Ascending aorta (tissue), 2 donors: ENCODE data around the gene INTS6L. TPM values are rescaled to one million over a fixed set of nuclear protein-coding genes. Genes with fewer than 3 reads are reported as not detected.
"Not testable (repeated sequence)": the region's sequence is repeated elsewhere in the genome, so short reads cannot be mapped to it uniquely, and the experiment has no call there.

Experiments used
- DNase-seq, 2 donors: peaks; one replicate each; pipeline ENCODE4 v3.0.0-alpha.2; 2019; ENCODE audit warnings: low spot score in 2 of 2
- H3K27ac ChIP-seq, 2 donors: fragments of 200-600 bp; sonication (generic); one replicate each; pipeline ENCODE4 v1.5.1; 2016 to 2017; ENCODE audit warnings: mild to moderate bottlenecking in 1 of 2
- H3K27me3 ChIP-seq: fragments of 200-600 bp; sonication (generic); one replicate; pipeline ENCODE4 v1.5.1; 2017
- H3K36me3 ChIP-seq, 2 donors: fragments of 200-600 bp; sonication (generic); one replicate each; pipeline ENCODE4 v1.5.1; 2016
- H3K4me1 ChIP-seq, 2 donors: fragments of 200-600 bp; sonication (generic); one replicate each; pipeline ENCODE4 v1.5.1; 2016 to 2017; ENCODE audit warnings: mild to moderate bottlenecking in 1 of 2
- H3K4me3 ChIP-seq, 2 donors: fragments of 200-600 bp; sonication (generic); one replicate each; pipeline ENCODE4 v1.5.1; 2016 to 2017; ENCODE audit warnings: mild to moderate bottlenecking in 1 of 2
- H3K9me3 ChIP-seq, 2 donors: fragments of 200-600 bp; sonication (generic); one replicate each; pipeline ENCODE4 v1.5.1; 2016
- intact Hi-C: fragments of 100-400 bp; cut with DNase I; formaldehyde crosslinking; loops from one replicate; pipeline ENCODE4 v1.15.1; 2023
- total RNA-seq: library from RNA; depleted of rRNA; stranded (reverse); fragments of >200 nt; gene quantifications from one replicate; pipeline ENCODE4 v1.1.0, GENCODE V29; 2016
- TF ChIP-seq, protein P1 (sequence below), 3 experiments: fragments of 200-600 bp in 2 of 3; fragments of 450-650 bp in 1 of 3; sonication (generic) in 2 of 3; IDR thresholded peaks; one replicate each; pipeline ENCODE4 v1.5.1; 2016 to 2019; ENCODE audit warnings: antibody characterized with exemption in 3 of 3, mild to moderate bottlenecking in 1 of 3, moderate library complexity in 1 of 3

INTS6L gene
- total RNA-seq, 1 donor from 2014 or later = 11.9 TPM

DNA sequence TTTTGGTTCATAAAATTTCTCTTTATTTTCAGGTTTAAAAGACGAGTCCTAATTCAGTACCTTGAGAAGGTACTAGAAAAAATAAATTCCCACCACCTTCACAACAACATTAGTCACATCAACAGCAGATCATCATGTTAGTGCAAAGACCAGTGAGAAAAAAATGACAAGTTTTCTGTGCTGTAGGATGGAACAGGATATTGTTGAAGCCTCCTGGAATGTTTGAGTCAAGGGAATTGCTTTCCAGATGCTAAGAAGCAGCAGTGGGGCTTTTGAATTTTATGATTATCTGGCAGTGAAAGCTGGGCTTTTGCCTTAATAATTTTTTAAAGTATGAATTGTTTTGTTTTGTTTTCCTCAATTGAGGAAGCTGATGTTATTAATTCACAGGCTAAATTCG is 61.0 kb downstream of the INTS6L start:
- no peak overlapping the region for H3K4me3 ChIP-seq
- H3K9me3 ChIP-seq = no peaks in the 10 kb centered on the region
- H3K27ac ChIP-seq = no peak overlapping the region
- H3K27me3 ChIP-seq = no peaks in the 10 kb centered on the region
- intact Hi-C loops = no loop called here
- peaks cover 0 to 6% of the 10 kb centered on the region in 2 donors for H3K36me3 ChIP-seq
- no peaks in the 10 kb centered on the region for H3K4me1 ChIP-seq
- DNase-seq = no peak
- TF ChIP-seq, protein P1, sequence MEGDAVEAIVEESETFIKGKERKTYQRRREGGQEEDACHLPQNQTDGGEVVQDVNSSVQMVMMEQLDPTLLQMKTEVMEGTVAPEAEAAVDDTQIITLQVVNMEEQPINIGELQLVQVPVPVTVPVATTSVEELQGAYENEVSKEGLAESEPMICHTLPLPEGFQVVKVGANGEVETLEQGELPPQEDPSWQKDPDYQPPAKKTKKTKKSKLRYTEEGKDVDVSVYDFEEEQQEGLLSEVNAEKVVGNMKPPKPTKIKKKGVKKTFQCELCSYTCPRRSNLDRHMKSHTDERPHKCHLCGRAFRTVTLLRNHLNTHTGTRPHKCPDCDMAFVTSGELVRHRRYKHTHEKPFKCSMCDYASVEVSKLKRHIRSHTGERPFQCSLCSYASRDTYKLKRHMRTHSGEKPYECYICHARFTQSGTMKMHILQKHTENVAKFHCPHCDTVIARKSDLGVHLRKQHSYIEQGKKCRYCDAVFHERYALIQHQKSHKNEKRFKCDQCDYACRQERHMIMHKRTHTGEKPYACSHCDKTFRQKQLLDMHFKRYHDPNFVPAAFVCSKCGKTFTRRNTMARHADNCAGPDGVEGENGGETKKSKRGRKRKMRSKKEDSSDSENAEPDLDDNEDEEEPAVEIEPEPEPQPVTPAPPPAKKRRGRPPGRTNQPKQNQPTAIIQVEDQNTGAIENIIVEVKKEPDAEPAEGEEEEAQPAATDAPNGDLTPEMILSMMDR (IDR thresholded peaks at IDR 0.05) = no peak

GRCh38 chrX:135585153-135585552 is 64.7 kb downstream of the INTS6L start:
- intact Hi-C loops = no loop called here
- TF ChIP-seq, protein P1 (IDR thresholded peaks at IDR 0.05) = no peak
- Histone ChIP-seq H3K4me3 (no peak overlapping the region), H3K27me3 (no peaks in the 10 kb centered on the region), H3K9me3 (no peaks in the 10 kb centered on the region), H3K36me3 (no peaks in the 10 kb centered on the region), H3K27ac (no peak overlapping the region), H3K4me1 (no peaks in the 10 kb centered on the region)
- no peak for DNase-seq

DNA sequence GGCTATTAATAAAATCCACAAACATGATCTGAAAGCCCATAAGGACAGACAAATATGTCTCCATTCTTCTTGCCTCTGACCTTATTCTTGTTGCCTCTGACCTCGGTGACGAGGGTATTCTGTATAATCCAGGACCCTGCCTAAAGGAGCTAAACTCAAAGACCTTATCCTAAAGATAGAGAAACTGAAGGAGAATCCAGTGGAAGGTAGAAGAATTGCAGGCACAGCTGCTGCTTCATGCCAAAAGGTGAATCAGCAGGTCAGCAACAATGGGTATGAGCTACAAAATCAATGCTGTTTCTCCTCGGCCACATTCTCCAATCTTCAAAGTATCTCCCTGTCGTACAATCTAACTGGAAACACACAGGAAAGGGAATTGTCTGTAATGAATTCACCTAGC is 71.4 kb downstream of the INTS6L start:
- Histone ChIP-seq H3K27me3 (no peaks in the 10 kb centered on the region), H3K9me3 (no peaks in the 10 kb centered on the region), H3K4me1 (no peaks in the 10 kb centered on the region), H3K27ac (no peak overlapping the region), H3K4me3 (no peak overlapping the region), H3K36me3 (no peaks in the 10 kb centered on the region)
- no peak for DNase-seq
- TF ChIP-seq, protein P1 (IDR thresholded peaks at IDR 0.05) = no peak
- intact Hi-C loops = no loop called here

DNA sequence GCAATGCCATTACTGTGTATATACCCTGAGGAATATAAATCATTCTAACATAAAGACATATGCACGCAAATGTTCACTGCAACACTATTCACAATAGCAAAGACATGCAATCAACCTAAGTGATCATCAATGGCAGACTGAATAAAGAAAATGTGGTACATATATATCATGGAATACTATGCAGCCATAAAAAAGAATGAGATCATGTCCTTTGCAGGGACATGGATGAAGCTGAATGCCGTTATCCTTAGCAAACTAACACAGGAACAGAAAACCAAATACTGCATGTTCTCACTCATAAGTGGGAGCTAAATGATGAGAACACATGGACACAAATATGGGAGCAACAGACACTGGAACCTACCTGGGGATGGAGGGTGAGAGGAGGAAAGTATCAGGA is 73.6 kb downstream of the INTS6L start:
- H3K27ac ChIP-seq, DNase-seq, H3K4me3 ChIP-seq, H3K36me3 ChIP-seq, H3K4me1 ChIP-seq, H3K9me3 ChIP-seq, intact Hi-C loops, H3K27me3 ChIP-seq: not testable (repeated sequence)

DNA sequence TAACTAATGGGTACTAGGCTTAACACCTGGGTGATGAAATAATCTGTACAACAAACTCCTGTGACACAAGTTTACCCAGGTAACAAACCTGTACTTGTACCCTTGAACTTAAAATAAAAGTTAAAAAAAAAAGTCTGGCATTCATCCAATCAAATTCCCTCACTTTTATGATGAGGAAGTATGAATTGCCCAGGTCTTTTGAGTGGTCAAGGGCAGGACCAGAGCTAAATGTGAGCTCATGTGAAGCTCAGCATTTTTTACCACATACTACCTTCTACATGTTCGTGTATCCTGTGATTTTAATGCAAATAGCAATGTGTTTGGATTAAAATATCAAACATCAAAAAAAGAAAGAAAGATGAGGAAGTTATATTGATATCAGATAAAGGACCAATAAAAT is 74.0 kb downstream of the INTS6L start:
- H3K27ac ChIP-seq, H3K4me3 ChIP-seq, H3K4me1 ChIP-seq, H3K27me3 ChIP-seq, H3K9me3 ChIP-seq, intact Hi-C loops, H3K36me3 ChIP-seq, DNase-seq: not testable (repeated sequence)

DNA sequence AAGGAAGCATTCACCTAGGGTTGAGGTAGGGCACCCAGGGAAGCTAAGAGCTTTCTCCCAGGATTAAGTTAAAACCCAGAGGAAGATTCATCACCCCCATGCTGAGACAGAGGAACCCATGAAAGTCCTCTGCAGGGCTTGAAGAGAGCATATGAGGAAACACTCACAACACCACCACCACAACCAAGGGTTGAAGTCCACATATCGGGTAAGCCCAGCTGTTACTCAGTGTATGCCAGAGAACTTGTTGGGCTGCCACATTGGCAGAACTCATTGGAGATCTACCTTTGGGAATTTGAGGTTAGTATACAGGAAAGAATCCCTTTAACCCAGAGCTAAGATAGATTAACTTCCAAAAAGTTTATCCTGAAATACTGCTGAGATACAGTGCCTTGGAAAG is 75.1 kb downstream of the INTS6L start:
- DNase-seq = no peak
- TF ChIP-seq, protein P1 (IDR thresholded peaks at IDR 0.05) = no peak
- intact Hi-C loops = no loop called here
- H3K27me3 ChIP-seq = no peaks in the 10 kb centered on the region
- no peaks in the 10 kb centered on the region for H3K36me3 ChIP-seq
- H3K9me3 ChIP-seq = no peaks in the 10 kb centered on the region
- no peaks in the 10 kb centered on the region for H3K4me1 ChIP-seq
- H3K4me3 ChIP-seq = no peak overlapping the region
- H3K27ac ChIP-seq = no peak overlapping the region

- no peaks in the 10 kb centered on the region for H3K36me3 ChIP-seq
- H3K4me3 ChIP-seq = no peak overlapping the region
- H3K27ac ChIP-seq = no peak overlapping the region
- no peaks in the 10 kb centered on the region for H3K27me3 ChIP-seq
- intact Hi-C loops = no loop called here
- no peaks in the 10 kb centered on the region for H3K4me1 ChIP-seq
- TF ChIP-seq, protein P1 (IDR thresholded peaks at IDR 0.05) = peak in 2 of 3 experiments; percentile 27 to 30
- no peaks in the 10 kb centered on the region for H3K9me3 ChIP-seq
- no peak for DNase-seq
Measured at GRCh38 chrX:135596495-135596894, 76.0 kb downstream of the INTS6L start.
